ENCODE measurements around the gene AGAP1.

GRCh38 chr2:235754357-235755207, 260.7 kb downstream of the AGAP1 start:
- no peak for TF ChIP-seq POLR2A (IDR thresholded peaks at IDR 0.05)
- TF ChIP-seq CTCF (IDR thresholded peaks at IDR 0.05), result no peak
